Activated T-cell treated with anti-CD3 and anti-CD28 coated beads, Interleukin-2, amount 50 U/mL, for 24 hours (primary cell): Measurements from ENCODE around the gene RBM17.

Experiments used
- DNase-seq: peaks from one replicate; pipeline ENCODE4 v3.0.0-alpha.2; 2020
- H3K27ac Mint-ChIP-seq: 2 replicates; pipeline ENCODE4 v1.8.0; 2020; ENCODE audit warnings: mild to moderate bottlenecking, mixed read lengths
- H3K27me3 Mint-ChIP-seq: 2 replicates; pipeline ENCODE4 v1.8.0; 2020; ENCODE audit warnings: mixed read lengths
- H3K36me3 Mint-ChIP-seq: 2 replicates; pipeline ENCODE4 v1.8.0; 2020; ENCODE audit warnings: low read depth, mixed read lengths
- H3K4me1 Mint-ChIP-seq: 2 replicates; pipeline ENCODE4 v1.8.0; 2020; ENCODE audit warnings: low read depth, mixed read lengths
- H3K4me3 Mint-ChIP-seq: 2 replicates; pipeline ENCODE4 v1.8.0; 2020; ENCODE audit warnings: mild to moderate bottlenecking, moderate library complexity, mixed read lengths
- H3K9me3 Mint-ChIP-seq: 2 replicates; pipeline ENCODE4 v1.8.0; 2020; ENCODE audit warnings: mixed read lengths

Gene RBM17

GRCh38 chr10:6082496-6083395, 6.1 kb upstream of the RBM17 start:
- DNase-seq = no peak

GRCh38 chr10:6083523-6084475, 5.0 kb upstream of the RBM17 start:
- Mint-ChIP-seq H3K27ac (peak overlapping the region; percentile 97), H3K27me3 (no peaks in the 10 kb centered on the region), H3K36me3 (no peaks in the 10 kb centered on the region), H3K4me1 (peaks cover 74% of the 10 kb centered on the region), H3K9me3 (peaks cover 4% of the 10 kb centered on the region), H3K4me3 (peak overlapping the region; percentile 74)
- DNase-seq = peak; percentile 74

More at GRCh38 chr10:6082496-6083395, 6.1 kb upstream of the RBM17 start:
- H3K36me3 Mint-ChIP-seq = no peaks in the 10 kb centered on the region
- peaks cover 65% of the 10 kb centered on the region for H3K4me1 Mint-ChIP-seq
- no peaks in the 10 kb centered on the region for H3K27me3 Mint-ChIP-seq
- H3K4me3 Mint-ChIP-seq = peak overlapping the region; percentile 74
- H3K9me3 Mint-ChIP-seq = peaks cover 4% of the 10 kb centered on the region
- peak overlapping the region; percentile 97 for H3K27ac Mint-ChIP-seq

- peaks cover 4% of the 10 kb centered on the region for H3K9me3 Mint-ChIP-seq
- peaks cover 22% of the 10 kb centered on the region for H3K36me3 Mint-ChIP-seq
- peak overlapping the region; percentile 67 for H3K4me3 Mint-ChIP-seq
- DNase-seq = peak; percentile 90
- H3K4me1 Mint-ChIP-seq = peaks cover 78% of the 10 kb centered on the region
- H3K27me3 Mint-ChIP-seq = no peaks in the 10 kb centered on the region
- peak overlapping the region; percentile 91 for H3K27ac Mint-ChIP-seq
Measured at GRCh38 chr10:6086375-6087233, 2.2 kb upstream of the RBM17 start.

GRCh38 chr10:6089334-6090219, 743 bp downstream of the RBM17 start:
- DNase-seq = peak; percentile 65
- Mint-ChIP-seq H3K27ac (peak overlapping the region; percentile 91), H3K36me3 (peaks cover 49% of the 10 kb centered on the region), H3K4me3 (peak overlapping the region; percentile 95), H3K9me3 (no peaks in the 10 kb centered on the region), H3K27me3 (no peaks in the 10 kb centered on the region), H3K4me1 (peaks cover 76% of the 10 kb centered on the region)

- no peak for DNase-seq
- H3K27me3 Mint-ChIP-seq = no peaks in the 10 kb centered on the region
- peak overlapping the region; percentile 71 for H3K4me3 Mint-ChIP-seq
Measured at GRCh38 chr10:6091630-6092029, 2.8 kb downstream of the RBM17 start.

GRCh38 chr10:6092731-6093130, 3.9 kb downstream of the RBM17 start:
- no peaks in the 10 kb centered on the region for H3K27me3 Mint-ChIP-seq
- H3K36me3 Mint-ChIP-seq = peaks cover 79% of the 10 kb centered on the region
- H3K4me3 Mint-ChIP-seq = peak overlapping the region; percentile 71
- no peaks in the 10 kb centered on the region for H3K9me3 Mint-ChIP-seq
- peak overlapping the region; percentile 77 for H3K27ac Mint-ChIP-seq
- no peak for DNase-seq
- peaks cover 77% of the 10 kb centered on the region for H3K4me1 Mint-ChIP-seq

More at GRCh38 chr10:6091630-6092029, 2.8 kb downstream of the RBM17 start:
- H3K4me1 Mint-ChIP-seq = peaks cover 80% of the 10 kb centered on the region
- H3K36me3 Mint-ChIP-seq = peaks cover 68% of the 10 kb centered on the region
- no peaks in the 10 kb centered on the region for H3K9me3 Mint-ChIP-seq
- peak overlapping the region; percentile 78 for H3K27ac Mint-ChIP-seq

- Mint-ChIP-seq H3K4me3 (no peak overlapping the region), H3K9me3 (no peaks in the 10 kb centered on the region), H3K4me1 (peaks cover 72% of the 10 kb centered on the region), H3K27me3 (no peaks in the 10 kb centered on the region), H3K27ac (peak overlapping the region; percentile 68), H3K36me3 (peaks cover 92% of the 10 kb centered on the region)
- DNase-seq = no peak
Measured at GRCh38 chr10:6095810-6096570, 7.2 kb downstream of the RBM17 start.

GRCh38 chr10:6097063-6097462, 8.2 kb downstream of the RBM17 start:
- Mint-ChIP-seq H3K4me3 (no peak overlapping the region), H3K27ac (peak overlapping the region; percentile 77), H3K36me3 (peaks cover 92% of the 10 kb centered on the region), H3K9me3 (no peaks in the 10 kb centered on the region), H3K4me1 (peaks cover 61% of the 10 kb centered on the region), H3K27me3 (no peaks in the 10 kb centered on the region)
- no peak for DNase-seq

GRCh38 chr10:6098156-6098555, 9.3 kb downstream of the RBM17 start:
- H3K36me3 Mint-ChIP-seq = peaks cover 94% of the 10 kb centered on the region
- DNase-seq = no peak
- H3K4me3 Mint-ChIP-seq = no peak overlapping the region
- peak overlapping the region; percentile 9 for H3K27ac Mint-ChIP-seq
- peaks cover 56% of the 10 kb centered on the region for H3K4me1 Mint-ChIP-seq
- H3K9me3 Mint-ChIP-seq = no peaks in the 10 kb centered on the region
- no peaks in the 10 kb centered on the region for H3K27me3 Mint-ChIP-seq

- Mint-ChIP-seq H3K27ac (peak overlapping the region; percentile 24), H3K4me1 (peaks cover 47% of the 10 kb centered on the region), H3K4me3 (no peak overlapping the region), H3K9me3 (no peaks in the 10 kb centered on the region), H3K27me3 (no peaks in the 10 kb centered on the region), H3K36me3 (peaks cover 94% of the 10 kb centered on the region)
- DNase-seq = no peak
Measured at GRCh38 chr10:6100370-6100769, 11.5 kb downstream of the RBM17 start.

- peak overlapping the region; percentile 22 for H3K27ac Mint-ChIP-seq
- no peaks in the 10 kb centered on the region for H3K27me3 Mint-ChIP-seq
- DNase-seq = no peak
- no peaks in the 10 kb centered on the region for H3K9me3 Mint-ChIP-seq
- H3K36me3 Mint-ChIP-seq = peaks cover 93% of the 10 kb centered on the region
- H3K4me3 Mint-ChIP-seq = no peak overlapping the region
- H3K4me1 Mint-ChIP-seq = peaks cover 38% of the 10 kb centered on the region
Measured at GRCh38 chr10:6101181-6101580, 12.3 kb downstream of the RBM17 start.

- DNase-seq = no peak
- H3K9me3 Mint-ChIP-seq = no peaks in the 10 kb centered on the region
- peaks cover 93% of the 10 kb centered on the region for H3K36me3 Mint-ChIP-seq
- peak overlapping the region; percentile 87 for H3K27ac Mint-ChIP-seq
- H3K27me3 Mint-ChIP-seq = no peaks in the 10 kb centered on the region
- peaks cover 33% of the 10 kb centered on the region for H3K4me1 Mint-ChIP-seq
- no peak overlapping the region for H3K4me3 Mint-ChIP-seq
Measured at GRCh38 chr10:6102128-6102527, 13.3 kb downstream of the RBM17 start.
